ENCODE measurements around the gene VAC14. TPM values are rescaled to one million over a fixed set of nuclear protein-coding genes. Genes with fewer than 3 reads are reported as not detected.

Gene VAC14
- total and polyA plus RNA-seq, 8 donors = 14.9 to 90.6 (median 39.3) TPM

DNA sequence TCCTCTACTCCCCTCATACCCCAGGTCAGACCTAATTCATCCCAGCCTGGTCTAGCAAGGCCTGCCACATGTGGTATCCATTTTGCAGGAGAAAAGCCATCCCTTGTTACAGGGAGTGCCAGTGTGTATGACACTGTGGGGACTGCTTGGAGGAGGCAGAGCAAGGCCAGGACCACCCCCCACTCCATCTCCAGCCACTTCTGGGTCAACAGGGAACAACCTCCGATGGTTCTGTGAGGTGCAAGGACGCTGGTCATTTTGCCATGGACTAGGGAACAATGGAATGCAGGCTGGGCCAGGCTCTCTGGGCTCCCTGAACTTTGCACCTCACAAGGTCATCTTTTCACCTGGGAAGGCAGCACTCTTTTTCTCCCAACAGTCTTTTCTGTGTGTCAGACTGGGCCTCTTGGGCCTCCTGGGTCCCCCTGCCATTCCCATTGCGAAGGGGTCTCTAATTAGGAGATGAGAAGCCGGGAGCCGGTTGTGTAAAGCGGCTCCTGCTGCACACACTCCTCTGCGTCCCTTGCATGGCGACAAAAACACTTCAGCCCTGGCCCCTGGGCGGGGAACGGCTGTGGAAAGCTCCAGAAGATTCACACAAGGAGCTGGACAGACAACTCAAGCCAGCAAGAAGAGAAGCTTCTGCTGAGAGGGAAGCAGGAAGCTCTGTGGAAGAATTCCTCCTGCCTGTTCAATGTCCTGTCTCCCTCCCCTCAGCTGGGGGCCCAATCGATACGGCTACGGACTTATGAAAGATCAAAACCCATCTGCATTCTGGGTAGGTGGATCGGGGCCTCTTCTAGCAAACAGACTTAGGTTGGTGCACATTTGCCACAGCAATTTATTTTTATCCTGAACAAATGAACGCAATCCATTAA is 76.6 kb downstream of the VAC14 start:
- 85 to 94% (median 89%) methylated on average over 15 of the region's 15 CpGs for WGBS, 5 donors
- Histone ChIP-seq H3K27ac (peak overlapping the region in 4 of 5 donors; percentile 80 to 88 (median 84)), H3K4me1 (peaks cover 19 to 39% (median 26%) of the 10 kb centered on the region in 4 donors), H3K27me3 (no peaks in the 10 kb centered on the region), H3K9me3 (no peaks in the 10 kb centered on the region), H3K36me3 (peaks cover 5 to 78% (median 59%) of the 10 kb centered on the region in 4 donors), H3K4me3 (no peak overlapping the region)
- DNase-seq = no peak
- intact Hi-C loops (cut with DNase I; ENCODE audit: low total_unique reads) = no loop called here
- TF ChIP-seq, protein P1, sequence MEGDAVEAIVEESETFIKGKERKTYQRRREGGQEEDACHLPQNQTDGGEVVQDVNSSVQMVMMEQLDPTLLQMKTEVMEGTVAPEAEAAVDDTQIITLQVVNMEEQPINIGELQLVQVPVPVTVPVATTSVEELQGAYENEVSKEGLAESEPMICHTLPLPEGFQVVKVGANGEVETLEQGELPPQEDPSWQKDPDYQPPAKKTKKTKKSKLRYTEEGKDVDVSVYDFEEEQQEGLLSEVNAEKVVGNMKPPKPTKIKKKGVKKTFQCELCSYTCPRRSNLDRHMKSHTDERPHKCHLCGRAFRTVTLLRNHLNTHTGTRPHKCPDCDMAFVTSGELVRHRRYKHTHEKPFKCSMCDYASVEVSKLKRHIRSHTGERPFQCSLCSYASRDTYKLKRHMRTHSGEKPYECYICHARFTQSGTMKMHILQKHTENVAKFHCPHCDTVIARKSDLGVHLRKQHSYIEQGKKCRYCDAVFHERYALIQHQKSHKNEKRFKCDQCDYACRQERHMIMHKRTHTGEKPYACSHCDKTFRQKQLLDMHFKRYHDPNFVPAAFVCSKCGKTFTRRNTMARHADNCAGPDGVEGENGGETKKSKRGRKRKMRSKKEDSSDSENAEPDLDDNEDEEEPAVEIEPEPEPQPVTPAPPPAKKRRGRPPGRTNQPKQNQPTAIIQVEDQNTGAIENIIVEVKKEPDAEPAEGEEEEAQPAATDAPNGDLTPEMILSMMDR (IDR thresholded peaks at IDR 0.05) = no peak
- TF ChIP-seq EP300 (IDR thresholded peaks at IDR 0.05) = no peak
- TF ChIP-seq POLR2AphosphoS5 (IDR thresholded peaks at IDR 0.05) = no peak
- no peak for TF ChIP-seq POLR2A (IDR thresholded peaks at IDR 0.05)

DNA sequence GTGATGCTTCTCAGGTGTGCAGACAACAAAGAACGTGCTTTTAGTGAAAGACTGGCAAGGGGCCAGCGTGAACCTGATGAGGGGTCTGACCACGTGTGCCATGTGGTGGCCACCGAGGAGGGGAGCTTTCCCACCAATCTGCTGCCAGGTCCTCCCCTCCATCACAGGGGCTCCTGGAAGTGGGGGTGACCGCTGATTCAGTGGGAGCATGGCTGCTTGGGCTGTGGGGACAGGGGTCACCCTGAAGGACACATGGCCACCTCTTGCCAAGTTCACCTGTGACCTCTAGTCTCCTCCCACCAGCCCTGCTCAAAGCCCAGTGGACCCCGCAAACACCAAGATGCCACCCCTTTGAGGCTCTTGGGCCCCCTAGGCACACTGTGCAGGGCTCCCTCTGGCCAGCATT is 77.2 kb downstream of the VAC14 start:
- H3K27ac ChIP-seq = peak overlapping the region in 1 of 5 donors; percentile 88
- peaks cover 5 to 72% (median 54%) of the 10 kb centered on the region in 4 donors for H3K36me3 ChIP-seq
- no peak overlapping the region for H3K4me3 ChIP-seq
- no peak for DNase-seq
- H3K9me3 ChIP-seq = no peaks in the 10 kb centered on the region
- H3K4me1 ChIP-seq = peaks cover 19 to 39% (median 26%) of the 10 kb centered on the region in 4 donors
- no peak for TF ChIP-seq POLR2A (IDR thresholded peaks at IDR 0.05)
- no peak for TF ChIP-seq POLR2AphosphoS5 (IDR thresholded peaks at IDR 0.05)
- TF ChIP-seq EP300 (IDR thresholded peaks at IDR 0.05) = no peak
- TF ChIP-seq, protein P1 (IDR thresholded peaks at IDR 0.05) = no peak
- 85 to 96% (median 90%) methylated on average over 6 of the region's 6 CpGs for WGBS, 5 donors
- H3K27me3 ChIP-seq = no peaks in the 10 kb centered on the region
- intact Hi-C loops (cut with DNase I; ENCODE audit: low total_unique reads) = no loop called here

DNA sequence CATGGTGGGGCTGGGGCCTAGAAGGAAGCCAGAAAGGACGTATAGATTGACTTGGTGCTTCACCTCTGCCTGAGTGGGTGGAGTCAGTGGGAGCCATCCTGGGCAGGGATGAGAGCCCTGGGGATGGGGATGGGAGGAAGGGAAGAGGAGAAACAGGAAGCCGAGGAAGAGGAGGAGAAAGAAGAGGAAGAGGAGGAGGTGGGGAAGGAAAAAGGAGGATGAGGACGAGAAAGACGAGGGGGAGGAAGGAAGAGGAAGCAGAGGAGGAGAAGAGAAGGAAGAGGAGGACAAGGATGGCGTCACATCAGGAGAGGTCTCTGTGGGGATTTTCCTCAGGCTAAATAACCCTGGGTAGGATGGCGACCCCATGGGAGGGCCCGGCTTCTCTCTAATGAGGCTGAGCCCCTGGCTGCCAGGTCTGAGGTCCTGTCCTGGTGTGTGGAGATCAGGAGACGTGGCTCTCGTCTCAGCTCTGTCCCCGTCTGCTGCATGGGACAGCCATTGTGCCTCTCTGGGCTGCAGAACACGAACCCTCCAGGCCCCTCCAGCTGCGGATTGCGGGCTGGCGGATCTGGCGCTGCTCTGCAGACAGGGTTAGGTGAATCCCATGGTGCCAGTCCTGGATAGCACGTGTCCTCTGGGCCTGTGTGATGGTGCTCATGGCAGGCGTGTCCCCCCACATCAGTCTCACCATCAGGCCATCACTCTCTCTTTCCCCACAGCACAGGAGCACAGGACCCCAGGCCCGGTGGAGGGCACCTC is 79.6 kb downstream of the VAC14 start:
- H3K4me1 ChIP-seq = peaks cover 16 to 33% (median 24%) of the 10 kb centered on the region in 4 donors
- H3K27me3 ChIP-seq = no peaks in the 10 kb centered on the region
- TF ChIP-seq, protein P1 (IDR thresholded peaks at IDR 0.05) = no peak
- no peak for TF ChIP-seq EP300 (IDR thresholded peaks at IDR 0.05)
- TF ChIP-seq POLR2AphosphoS5 (IDR thresholded peaks at IDR 0.05) = no peak
- no peak for TF ChIP-seq POLR2A (IDR thresholded peaks at IDR 0.05)
- no peak overlapping the region for H3K27ac ChIP-seq
- intact Hi-C loops (cut with DNase I; ENCODE audit: low total_unique reads) = no loop called here
- H3K36me3 ChIP-seq = peaks cover 5 to 49% (median 40%) of the 10 kb centered on the region in 4 donors
- no peak overlapping the region for H3K4me3 ChIP-seq
- no peak for DNase-seq
- WGBS, 5 donors = 88 to 97% (median 90%) methylated on average over 12 to 18 of the region's 18 CpGs
- H3K9me3 ChIP-seq = no peaks in the 10 kb centered on the region

DNA sequence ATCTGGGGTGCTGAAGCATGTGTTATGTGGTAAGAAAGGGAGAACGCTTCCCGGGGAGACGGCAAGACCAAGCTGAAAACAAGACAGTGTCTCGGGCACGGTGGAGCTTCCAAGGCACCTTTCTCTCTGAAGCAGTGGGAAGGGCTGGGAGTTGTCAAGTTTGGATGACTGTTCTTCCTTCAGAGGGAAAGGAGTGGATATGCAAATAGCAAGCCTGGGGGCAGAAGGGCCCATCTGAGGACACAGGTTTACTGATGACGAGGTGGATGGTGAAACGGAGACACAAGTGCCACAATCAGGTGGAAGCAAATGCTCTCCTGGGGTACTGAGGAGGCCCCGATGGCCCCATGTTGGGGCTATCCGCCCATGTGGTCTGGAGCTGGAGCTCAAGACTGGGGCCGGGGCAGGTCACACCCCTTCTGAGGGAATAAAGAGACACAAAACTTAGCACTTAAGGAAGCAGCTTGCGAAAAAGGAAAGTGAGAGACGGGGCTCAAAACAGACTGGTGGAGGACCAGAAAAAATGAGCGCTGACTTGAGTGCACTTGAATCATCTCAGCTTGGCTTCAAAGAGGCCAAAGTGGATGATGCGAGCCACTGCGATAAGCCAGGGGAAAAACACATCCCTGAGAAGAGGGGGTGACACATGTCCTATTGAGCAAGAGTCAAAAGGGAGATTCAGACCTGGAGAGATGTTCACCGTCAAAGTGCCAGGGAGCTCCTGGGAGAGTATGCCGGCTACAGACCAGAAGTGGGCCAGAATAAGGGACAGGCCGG is 80.3 kb downstream of the VAC14 start:
- 95 to 97% (median 96%) methylated on average over 18 of the region's 18 CpGs for WGBS, 5 donors
- Histone ChIP-seq H3K36me3 (peaks cover 5 to 43% (median 36%) of the 10 kb centered on the region in 4 donors), H3K9me3 (no peaks in the 10 kb centered on the region), H3K27ac (no peak overlapping the region), H3K4me1 (peaks cover 16 to 33% (median 25%) of the 10 kb centered on the region in 4 donors), H3K4me3 (no peak overlapping the region), H3K27me3 (no peaks in the 10 kb centered on the region)
- intact Hi-C loops (cut with DNase I; ENCODE audit: low total_unique reads) = no loop called here
- TF ChIP-seq POLR2AphosphoS5 (IDR thresholded peaks at IDR 0.05) (no peak), POLR2A (IDR thresholded peaks at IDR 0.05) (no peak), EP300 (IDR thresholded peaks at IDR 0.05) (no peak)
- TF ChIP-seq, protein P1 (IDR thresholded peaks at IDR 0.05) = no peak
- no peak for DNase-seq

Data from stomach (tissue), 9 donors.